AG10803 (cell line): ENCODE measurements around the gene CPLX3.

Source experiments
- DNase-seq: peaks from one replicate; pipeline ENCODE4 v3.0.0; 2010; ENCODE audit warnings: low read depth
- H3K4me3 ChIP-seq: 2 replicates; pipeline ENCODE4 v1.5.1; 2011; ENCODE audit warnings: mild to moderate bottlenecking, low read length, control low read depth
- TF ChIP-seq, protein P1 (sequence below): conservative IDR thresholded peaks from 2 replicates; pipeline ENCODE4 v1.5.1; 2011; ENCODE audit warnings: mild to moderate bottlenecking, low read length, control low read depth, inconsistent platforms

Gene CPLX3

DNA sequence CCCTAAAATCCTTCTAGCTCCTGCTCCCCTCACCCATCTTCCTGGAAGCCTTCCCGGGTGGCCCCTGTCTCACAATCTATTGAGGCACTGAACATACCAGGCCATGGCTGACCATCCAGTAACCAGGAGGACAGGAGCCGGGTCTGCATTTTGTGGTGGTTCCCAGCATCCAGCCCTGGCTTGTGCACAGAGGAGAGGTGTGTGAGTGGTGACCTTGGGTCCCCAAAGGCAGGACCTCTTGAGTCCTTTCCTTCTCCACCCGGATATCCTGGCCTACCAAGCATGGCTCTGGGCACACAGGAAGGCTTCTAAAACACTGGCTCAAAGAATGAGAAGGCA is 36.7 kb upstream of the CPLX3 start:
- no peak for DNase-seq
- TF ChIP-seq, protein P1, sequence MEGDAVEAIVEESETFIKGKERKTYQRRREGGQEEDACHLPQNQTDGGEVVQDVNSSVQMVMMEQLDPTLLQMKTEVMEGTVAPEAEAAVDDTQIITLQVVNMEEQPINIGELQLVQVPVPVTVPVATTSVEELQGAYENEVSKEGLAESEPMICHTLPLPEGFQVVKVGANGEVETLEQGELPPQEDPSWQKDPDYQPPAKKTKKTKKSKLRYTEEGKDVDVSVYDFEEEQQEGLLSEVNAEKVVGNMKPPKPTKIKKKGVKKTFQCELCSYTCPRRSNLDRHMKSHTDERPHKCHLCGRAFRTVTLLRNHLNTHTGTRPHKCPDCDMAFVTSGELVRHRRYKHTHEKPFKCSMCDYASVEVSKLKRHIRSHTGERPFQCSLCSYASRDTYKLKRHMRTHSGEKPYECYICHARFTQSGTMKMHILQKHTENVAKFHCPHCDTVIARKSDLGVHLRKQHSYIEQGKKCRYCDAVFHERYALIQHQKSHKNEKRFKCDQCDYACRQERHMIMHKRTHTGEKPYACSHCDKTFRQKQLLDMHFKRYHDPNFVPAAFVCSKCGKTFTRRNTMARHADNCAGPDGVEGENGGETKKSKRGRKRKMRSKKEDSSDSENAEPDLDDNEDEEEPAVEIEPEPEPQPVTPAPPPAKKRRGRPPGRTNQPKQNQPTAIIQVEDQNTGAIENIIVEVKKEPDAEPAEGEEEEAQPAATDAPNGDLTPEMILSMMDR, result no peak
- no peak overlapping the region for H3K4me3 ChIP-seq

- TF ChIP-seq, protein P1, result no peak
- no peak overlapping the region for H3K4me3 ChIP-seq
- peak; percentile 55 for DNase-seq
Measured at GRCh38 chr15:74790080-74790916, 36.1 kb upstream of the CPLX3 start.

- H3K4me3 ChIP-seq, result no peak overlapping the region
- DNase-seq, result no peak
- TF ChIP-seq, protein P1, result no peak
Measured at GRCh38 chr15:74791007-74791406, 35.4 kb upstream of the CPLX3 start.

DNA sequence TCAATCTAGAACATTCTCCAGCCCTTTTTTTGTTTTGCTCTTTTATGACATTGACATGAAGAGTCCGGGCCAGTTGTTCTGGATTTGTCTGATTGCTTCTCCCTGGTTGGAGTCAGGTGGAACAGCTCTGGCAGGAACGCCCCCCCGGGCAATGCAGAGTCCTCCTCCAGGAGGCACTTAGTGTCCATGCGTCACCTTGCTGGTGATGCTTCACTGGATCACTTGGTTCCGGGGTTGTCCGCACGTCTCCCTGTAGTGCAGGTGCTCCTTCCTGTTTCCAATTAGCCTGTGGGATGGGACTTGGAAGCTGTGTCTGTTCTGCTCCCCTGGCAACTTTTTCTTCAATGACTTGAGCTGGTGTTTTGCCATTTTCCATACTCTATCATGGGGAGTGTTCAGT is 34.8 kb upstream of the CPLX3 start:
- TF ChIP-seq, protein P1, result no peak
- no peak overlapping the region for H3K4me3 ChIP-seq
- no peak for DNase-seq

- H3K4me3 ChIP-seq, result no peak overlapping the region
- no peak for DNase-seq
- TF ChIP-seq, protein P1, result no peak
Measured at GRCh38 chr15:74792227-74793016, 34.0 kb upstream of the CPLX3 start.

- TF ChIP-seq, protein P1, result no peak
- no peak overlapping the region for H3K4me3 ChIP-seq
- no peak for DNase-seq
Measured at GRCh38 chr15:74793135-74794028, 33.0 kb upstream of the CPLX3 start.
